ENCODE data around the gene RESP18.
"Not testable (repeated sequence)": the region's sequence is repeated elsewhere in the genome, so short reads cannot be mapped to it uniquely, and the experiment has no call there.

The RESP18 gene

DNA sequence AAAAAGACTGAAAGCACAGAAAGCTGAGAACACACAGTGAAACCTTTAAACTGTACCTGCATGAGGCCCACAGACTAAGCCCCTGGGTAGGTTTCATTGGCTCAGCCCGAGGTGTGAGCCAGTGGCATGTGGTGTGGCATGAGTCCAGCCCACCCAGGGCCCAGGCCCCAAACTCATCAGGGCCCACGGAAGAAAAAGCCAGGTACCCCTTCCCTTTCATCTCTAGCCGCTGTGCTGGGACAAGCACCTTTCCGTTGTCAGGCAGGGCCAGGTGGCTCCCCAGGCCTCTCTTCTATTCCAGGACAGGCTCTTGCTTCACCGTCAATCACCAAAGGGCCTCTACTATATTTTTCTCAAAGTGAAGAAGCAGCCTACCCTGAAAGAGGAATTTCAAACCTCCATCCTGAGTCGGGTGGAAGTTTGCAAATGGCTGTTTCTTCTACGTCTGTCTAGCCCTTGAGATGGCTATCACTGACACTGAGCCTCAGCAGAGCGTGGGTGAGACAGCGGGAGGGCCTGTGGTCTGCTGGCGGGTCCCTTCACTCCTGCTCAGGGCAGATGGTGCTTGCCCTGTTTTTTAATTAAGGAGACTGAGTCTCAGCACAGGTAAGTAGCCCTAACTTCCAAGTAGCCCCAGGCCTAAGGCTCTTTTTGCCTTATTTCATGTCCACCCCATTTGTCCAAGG is 44.8 kb downstream of the RESP18 start:
- no peak overlapping the region for H3K4me2 ChIP-seq (ENCODE audit: low read length)
- H2BK5ac ChIP-seq (ENCODE audit: low read depth, low read length, poor library complexity), result peak overlapping the region; percentile 18
- H2BK120ac ChIP-seq (ENCODE audit: insufficient read depth, low read length, poor library complexity), result peak overlapping the region; percentile 35
- H3K79me2 ChIP-seq (ENCODE audit: control insufficient read depth, insufficient read depth, low read length, poor library complexity), result peaks cover 3% of the 10 kb centered on the region
- peaks cover 11% of the 10 kb centered on the region for H3K79me1 ChIP-seq (ENCODE audit: low read length)
- no peak overlapping the region for H3K4me3 ChIP-seq (ENCODE audit: low read depth, low read length)
- H3K9ac ChIP-seq (ENCODE audit: low read length), result no peak overlapping the region
- H3K4ac ChIP-seq (ENCODE audit: low read depth, low read length), result no peak overlapping the region
- H3K18ac ChIP-seq (ENCODE audit: low read length), result no peak overlapping the region
- no peak overlapping the region for H2AK5ac ChIP-seq (ENCODE audit: low read length)
- peaks cover 14 to 20% of the 10 kb centered on the region in 2 experiments for H3K4me1 ChIP-seq (ENCODE audit: control insufficient read depth in 1 of 2, insufficient read depth in 2 of 2, low read length in 2 of 2)
- peak overlapping the region; percentile 33 for H4K91ac ChIP-seq (ENCODE audit: low read depth, low read length)
- H3K14ac ChIP-seq (ENCODE audit: low read length), result no peak overlapping the region
- no peak overlapping the region for H2BK12ac ChIP-seq (ENCODE audit: low read length)
- no peak overlapping the region for H3K23ac ChIP-seq (ENCODE audit: low read length)
- peaks cover 23 to 33% of the 10 kb centered on the region in 2 experiments for H3K36me3 ChIP-seq (ENCODE audit: control insufficient read depth in 1 of 2, insufficient read depth in 2 of 2, low read length in 2 of 2)
- DNase-seq, result no peak
- H2AFZ ChIP-seq (ENCODE audit: insufficient read depth, low read length, poor library complexity), result no peak overlapping the region
- H4K8ac ChIP-seq (ENCODE audit: low read depth, low read length), result no peak overlapping the region
- no CpG with 5 or more reads among the region's 10 CpGs for WGBS (ENCODE audit: extremely low coverage, insufficient coverage, insufficient read length)
- no peak overlapping the region for H4K12ac ChIP-seq (ENCODE audit: low read depth, low read length)
- no peaks in the 10 kb centered on the region for H3K27me3 ChIP-seq (ENCODE audit: insufficient read depth, low read length)
- no peaks in the 10 kb centered on the region for H3K9me3 ChIP-seq (ENCODE audit: insufficient read depth, low read depth, low read length)
- H3K27ac ChIP-seq (ENCODE audit: low read depth, low read length), result peak overlapping the region; percentile 78

GRCh38 chr2:219287116-219287440 is 45.5 kb downstream of the RESP18 start:
- not testable (repeated sequence) for H4K12ac ChIP-seq (ENCODE audit: low read depth, low read length); H2AFZ ChIP-seq (ENCODE audit: insufficient read depth, low read length, poor library complexity); H2BK5ac ChIP-seq (ENCODE audit: low read depth, low read length, poor library complexity); H3K18ac ChIP-seq (ENCODE audit: low read length); H3K79me2 ChIP-seq (ENCODE audit: control insufficient read depth, insufficient read depth, low read length, poor library complexity); H3K27me3 ChIP-seq (ENCODE audit: insufficient read depth, low read length); DNase-seq; H3K9ac ChIP-seq (ENCODE audit: low read length); H3K23ac ChIP-seq (ENCODE audit: low read length); H3K9me3 ChIP-seq (ENCODE audit: insufficient read depth, low read depth, low read length); H3K4me3 ChIP-seq (ENCODE audit: low read depth, low read length); H2AK5ac ChIP-seq (ENCODE audit: low read length); H3K4ac ChIP-seq (ENCODE audit: low read depth, low read length); H4K8ac ChIP-seq (ENCODE audit: low read depth, low read length); H3K4me2 ChIP-seq (ENCODE audit: low read length)
- peak overlapping the region; percentile 78 for H3K27ac ChIP-seq (ENCODE audit: low read depth, low read length)
- peak overlapping the region; percentile 13 for H2BK120ac ChIP-seq (ENCODE audit: insufficient read depth, low read length, poor library complexity)
- peaks cover 14 to 20% of the 10 kb centered on the region in 2 experiments for H3K4me1 ChIP-seq (ENCODE audit: control insufficient read depth in 1 of 2, insufficient read depth in 2 of 2, low read length in 2 of 2)
- H3K36me3 ChIP-seq (ENCODE audit: control insufficient read depth in 1 of 2, insufficient read depth in 2 of 2, low read length in 2 of 2), result peaks cover 24 to 36% of the 10 kb centered on the region in 2 experiments
- peak overlapping the region; percentile 6 for H3K14ac ChIP-seq (ENCODE audit: low read length)
- no CpG with 5 or more reads among the region's 6 CpGs for WGBS (ENCODE audit: extremely low coverage, insufficient coverage, insufficient read length)
- peak overlapping the region; percentile 66 for H4K91ac ChIP-seq (ENCODE audit: low read depth, low read length)
- peak overlapping the region; percentile 37 for H2BK12ac ChIP-seq (ENCODE audit: low read length)
- peaks cover 11% of the 10 kb centered on the region for H3K79me1 ChIP-seq (ENCODE audit: low read length)

DNA sequence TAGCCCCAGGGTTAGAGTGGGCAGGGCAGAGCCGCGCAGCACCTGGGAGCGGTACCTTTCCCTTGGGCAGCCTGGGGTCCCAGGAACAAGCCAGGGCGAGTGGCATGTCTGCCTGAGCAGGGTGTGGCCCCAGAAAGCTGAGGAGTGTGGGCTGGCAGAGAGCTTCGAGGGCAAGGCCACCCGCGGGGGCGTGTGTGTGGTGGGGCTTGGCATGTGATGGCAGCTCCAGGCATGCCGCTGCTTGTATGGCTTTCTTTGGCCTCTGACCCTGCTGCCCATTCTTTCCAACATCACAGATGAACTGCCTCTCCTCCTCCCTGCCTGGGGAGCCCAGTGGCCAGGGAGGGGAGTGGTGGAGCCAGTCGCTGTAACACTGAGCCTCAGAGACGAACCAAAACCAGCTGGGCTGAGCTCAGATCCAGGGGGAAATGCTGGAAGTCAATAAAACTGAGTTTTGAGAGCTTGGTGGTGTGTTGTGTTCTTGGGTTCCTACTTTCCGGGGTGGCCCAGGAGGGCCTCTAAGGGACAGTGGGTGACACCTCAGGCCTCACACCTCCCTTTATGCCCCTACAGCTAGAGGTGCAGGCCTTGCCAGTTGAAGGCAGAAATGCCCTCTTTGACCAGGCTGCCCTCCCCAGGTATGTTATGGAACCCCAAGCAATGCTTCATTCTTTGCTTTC is 46.0 kb downstream of the RESP18 start:
- peak overlapping the region; percentile 37 for H2BK12ac ChIP-seq (ENCODE audit: low read length)
- H3K36me3 ChIP-seq (ENCODE audit: control insufficient read depth in 1 of 2, insufficient read depth in 2 of 2, low read length in 2 of 2), result peaks cover 29 to 41% of the 10 kb centered on the region in 2 experiments
- H3K4me2 ChIP-seq (ENCODE audit: low read length), result no peak overlapping the region
- DNase-seq, result no peak
- H3K23ac ChIP-seq (ENCODE audit: low read length), result no peak overlapping the region
- peak overlapping the region; percentile 34 for H3K4ac ChIP-seq (ENCODE audit: low read depth, low read length)
- peak overlapping the region; percentile 49 for H3K27ac ChIP-seq (ENCODE audit: low read depth, low read length)
- H3K4me3 ChIP-seq (ENCODE audit: low read depth, low read length), result no peak overlapping the region
- H3K9me3 ChIP-seq (ENCODE audit: insufficient read depth, low read depth, low read length), result no peaks in the 10 kb centered on the region
- no peak overlapping the region for H3K9ac ChIP-seq (ENCODE audit: low read length)
- H3K18ac ChIP-seq (ENCODE audit: low read length), result peak overlapping the region; percentile 48
- peaks cover 11% of the 10 kb centered on the region for H3K79me1 ChIP-seq (ENCODE audit: low read length)
- peaks cover 3% of the 10 kb centered on the region for H3K79me2 ChIP-seq (ENCODE audit: control insufficient read depth, insufficient read depth, low read length, poor library complexity)
- peak overlapping the region; percentile 85 for H2AK5ac ChIP-seq (ENCODE audit: low read length)
- peak overlapping the region; percentile 23 for H2AFZ ChIP-seq (ENCODE audit: insufficient read depth, low read length, poor library complexity)
- peaks cover 14 to 20% of the 10 kb centered on the region in 2 experiments for H3K4me1 ChIP-seq (ENCODE audit: control insufficient read depth in 1 of 2, insufficient read depth in 2 of 2, low read length in 2 of 2)
- peak overlapping the region; percentile 58 for H2BK5ac ChIP-seq (ENCODE audit: low read depth, low read length, poor library complexity)
- H3K27me3 ChIP-seq (ENCODE audit: insufficient read depth, low read length), result no peaks in the 10 kb centered on the region
- peak overlapping the region; percentile 28 for H4K12ac ChIP-seq (ENCODE audit: low read depth, low read length)
- peak overlapping the region; percentile 63 for H3K14ac ChIP-seq (ENCODE audit: low read length)
- H2BK120ac ChIP-seq (ENCODE audit: insufficient read depth, low read length, poor library complexity), result peak overlapping the region; percentile 13
- WGBS (ENCODE audit: extremely low coverage, insufficient coverage, insufficient read length), result no CpG with 5 or more reads among the region's 12 CpGs
- peak overlapping the region; percentile 61 for H4K8ac ChIP-seq (ENCODE audit: low read depth, low read length)
- peak overlapping the region; percentile 66 for H4K91ac ChIP-seq (ENCODE audit: low read depth, low read length)

DNA sequence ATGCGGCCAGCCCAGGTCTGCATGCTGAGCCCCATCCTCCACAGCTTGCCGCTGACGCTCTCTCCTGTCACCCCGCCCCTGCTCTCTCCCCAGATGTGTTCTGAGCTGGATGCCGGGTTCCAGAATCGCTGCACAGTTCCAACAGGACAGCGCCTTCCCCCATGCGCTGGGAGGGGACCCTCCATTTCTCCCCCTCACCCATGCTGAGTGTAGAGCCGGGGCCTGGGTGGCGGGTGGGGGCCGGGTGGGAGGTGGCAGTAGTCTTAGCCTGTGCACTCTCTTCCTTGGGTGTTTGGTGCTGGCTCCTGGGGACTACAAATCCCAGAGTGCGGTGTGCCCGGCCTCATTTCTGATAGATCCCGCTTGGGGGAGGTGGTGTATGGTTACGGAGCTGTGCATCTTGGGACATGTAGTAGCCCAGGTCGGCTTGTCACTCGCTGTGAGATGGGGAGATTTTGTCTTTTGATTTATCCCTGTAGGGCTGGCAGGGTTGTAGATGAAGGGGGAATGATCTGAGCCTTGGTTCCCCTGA is 46.6 kb downstream of the RESP18 start:
- no CpG with 5 or more reads among the region's 17 CpGs for WGBS (ENCODE audit: extremely low coverage, insufficient coverage, insufficient read length)
- no peak overlapping the region for H2AK5ac ChIP-seq (ENCODE audit: low read length)

More for the DNA sequence above, 46.6 kb downstream of the RESP18 start:
- H3K9me3 ChIP-seq (ENCODE audit: insufficient read depth, low read depth, low read length), result no peaks in the 10 kb centered on the region
- no peak overlapping the region for H3K4ac ChIP-seq (ENCODE audit: low read depth, low read length)
- no peak overlapping the region for H3K23ac ChIP-seq (ENCODE audit: low read length)
- DNase-seq, result no peak
- no peaks in the 10 kb centered on the region for H3K27me3 ChIP-seq (ENCODE audit: insufficient read depth, low read length)
- peaks cover 14 to 20% of the 10 kb centered on the region in 2 experiments for H3K4me1 ChIP-seq (ENCODE audit: control insufficient read depth in 1 of 2, insufficient read depth in 2 of 2, low read length in 2 of 2)
- peak overlapping the region; percentile 28 for H4K12ac ChIP-seq (ENCODE audit: low read depth, low read length)
- H2BK12ac ChIP-seq (ENCODE audit: low read length), result no peak overlapping the region
- H3K36me3 ChIP-seq (ENCODE audit: control insufficient read depth in 1 of 2, insufficient read depth in 2 of 2, low read length in 2 of 2), result peaks cover 33 to 46% of the 10 kb centered on the region in 2 experiments
- H3K27ac ChIP-seq (ENCODE audit: low read depth, low read length), result peak overlapping the region; percentile 49
- no peak overlapping the region for H3K4me2 ChIP-seq (ENCODE audit: low read length)
- H4K8ac ChIP-seq (ENCODE audit: low read depth, low read length), result peak overlapping the region; percentile 61
- no peak overlapping the region for H3K9ac ChIP-seq (ENCODE audit: low read length)
- H2AFZ ChIP-seq (ENCODE audit: insufficient read depth, low read length, poor library complexity), result no peak overlapping the region
- no peak overlapping the region for H3K4me3 ChIP-seq (ENCODE audit: low read depth, low read length)
- peak overlapping the region; percentile 63 for H3K14ac ChIP-seq (ENCODE audit: low read length)
- H4K91ac ChIP-seq (ENCODE audit: low read depth, low read length), result peak overlapping the region; percentile 66
- H2BK5ac ChIP-seq (ENCODE audit: low read depth, low read length, poor library complexity), result peak overlapping the region; percentile 58
- no peak overlapping the region for H2BK120ac ChIP-seq (ENCODE audit: insufficient read depth, low read length, poor library complexity)
- no peak overlapping the region for H3K18ac ChIP-seq (ENCODE audit: low read length)
- peaks cover 3% of the 10 kb centered on the region for H3K79me2 ChIP-seq (ENCODE audit: control insufficient read depth, insufficient read depth, low read length, poor library complexity)
- H3K79me1 ChIP-seq (ENCODE audit: low read length), result peaks cover 11% of the 10 kb centered on the region
